Cardiac septum (tissue), 1 donor: Measurements from ENCODE around the gene SDHB. TPM values are rescaled to one million over a fixed set of nuclear protein-coding genes. Genes with fewer than 3 reads are reported as not detected.

Experiments
- DNase-seq: peaks from one replicate; pipeline ENCODE4 v3.0.0-alpha.2; 2020; ENCODE audit warnings: low spot score
- intact Hi-C: fragments of 100-400 bp; cut with DNase I; formaldehyde crosslinking; loops from one replicate; pipeline ENCODE4 v1.14.0; 2022
- total RNA-seq: library from RNA; stranded (reverse); fragmentation: NEBNext Ultra II Directional; extraction: Animal tissue kit (Norgen Biotek cat#: 25700); gene quantifications from one replicate; pipeline ENCODE4 v1.2.1, GENCODE V29; 2021
- donor health status: DM: no; HTN: no; CAD: no.

SDHB gene
- total RNA-seq, 1 donor from 2014 or later: 260 TPM

- no peak for DNase-seq
- intact Hi-C loops: loop anchor here (2.0 kb wide), 1 partner anchor 40 kb away; no protein-coding TSS in a partner anchor
Observed at GRCh38 chr1:17053086-17053684, 647 bp downstream of the SDHB start.

- intact Hi-C loops: loop anchor here (2.0 kb wide), 1 partner anchor 40 kb away; no protein-coding TSS in a partner anchor
Observed at GRCh38 chr1:17052641-17053040, 1.2 kb downstream of the SDHB start.

GRCh38 chr1:17052038-17052437 is 1.8 kb downstream of the SDHB start:
- no peak for DNase-seq
- intact Hi-C loops: loop anchor here (2.0 kb wide), 1 partner anchor 39 kb away; no protein-coding TSS in a partner anchor

More at GRCh38 chr1:17052641-17053040, 1.2 kb downstream of the SDHB start:
- DNase-seq: no peak

GRCh38 chr1:17047924-17048323 is 5.9 kb downstream of the SDHB start:
- no peak for DNase-seq
- intact Hi-C loops: no loop called here

GRCh38 chr1:17046334-17046657 is 7.5 kb downstream of the SDHB start:
- DNase-seq: no peak
- intact Hi-C loops: no loop called here

GRCh38 chr1:17045634-17046333 is 8.0 kb downstream of the SDHB start:
- DNase-seq: no peak
- intact Hi-C loops: loop anchor here (2.0 kb wide), 1 partner anchor 95 kb away; no protein-coding TSS in a partner anchor

GRCh38 chr1:17045150-17045549 is 8.7 kb downstream of the SDHB start:
- intact Hi-C loops: loop anchor here (2.0 kb wide), 1 partner anchor 94 kb away; no protein-coding TSS in a partner anchor
- DNase-seq: no peak

GRCh38 chr1:17043676-17044075 is 10.2 kb downstream of the SDHB start:
- intact Hi-C loops: loop anchor here (2.0 kb wide), 1 partner anchor 93 kb away; no protein-coding TSS in a partner anchor

GRCh38 chr1:17040135-17040534 is 13.7 kb downstream of the SDHB start:
- intact Hi-C loops: no loop called here
- no peak for DNase-seq

More at GRCh38 chr1:17043676-17044075, 10.2 kb downstream of the SDHB start:
- no peak for DNase-seq

GRCh38 chr1:17039522-17039921 is 14.3 kb downstream of the SDHB start:
- intact Hi-C loops: no loop called here
- DNase-seq: no peak

- DNase-seq: no peak
- intact Hi-C loops: no loop called here
Observed at GRCh38 chr1:17033481-17033880, 20.4 kb downstream of the SDHB start.

GRCh38 chr1:17032741-17033140 is 21.1 kb downstream of the SDHB start:
- intact Hi-C loops: no loop called here

GRCh38 chr1:17031436-17031835 is 22.4 kb downstream of the SDHB start:
- intact Hi-C loops: no loop called here
- DNase-seq: no peak

More at GRCh38 chr1:17032741-17033140, 21.1 kb downstream of the SDHB start:
- DNase-seq: no peak

- no peak for DNase-seq
- intact Hi-C loops: no loop called here
Observed at GRCh38 chr1:17030206-17030605, 23.6 kb downstream of the SDHB start.

GRCh38 chr1:17028662-17029188 is 25.1 kb downstream of the SDHB start:
- intact Hi-C loops: no loop called here
- DNase-seq: no peak

- intact Hi-C loops: no loop called here
- DNase-seq: no peak
Observed at GRCh38 chr1:17027900-17028299, 25.9 kb downstream of the SDHB start.

GRCh38 chr1:17027403-17027802 is 26.4 kb downstream of the SDHB start:
- intact Hi-C loops: no loop called here
- no peak for DNase-seq

- intact Hi-C loops: no loop called here
- DNase-seq: no peak
Observed at GRCh38 chr1:17024721-17025120, 29.1 kb downstream of the SDHB start.

GRCh38 chr1:17023573-17023972 is 30.3 kb downstream of the SDHB start:
- intact Hi-C loops: no loop called here

GRCh38 chr1:17023102-17023501 is 30.7 kb downstream of the SDHB start:
- intact Hi-C loops: no loop called here
- DNase-seq: no peak

More at GRCh38 chr1:17023573-17023972, 30.3 kb downstream of the SDHB start:
- no peak for DNase-seq

- no peak for DNase-seq
- intact Hi-C loops: no loop called here
Observed at GRCh38 chr1:17021896-17022295, 31.9 kb downstream of the SDHB start.
